Cardiac muscle cell (in vitro differentiated cells and primary cell): ENCODE data around the gene FANCI. TPM values are rescaled to one million over a fixed set of nuclear protein-coding genes. Genes with fewer than 3 reads are reported as not detected.

ENCODE experiments used
- DNase-seq, 2 donors: peaks; one replicate each; pipeline versions ENCODE4 v3.0.0 to v3.0.0-alpha.2; 2010 to 2017; ENCODE audit warnings: low read depth in 1 of 2, low spot score in 1 of 2
- H3K27ac ChIP-seq: fragments of 200-600 bp; sonication (generic); 2 replicates; pipeline ENCODE4 v1.5.1; 2016
- H3K27me3 ChIP-seq: fragments of 200-600 bp; sonication (generic); 2 replicates; pipeline ENCODE4 v1.6.0; 2016; ENCODE audit warnings: control low read depth
- H3K36me3 ChIP-seq: fragments of 200-600 bp; sonication (generic); 2 replicates; pipeline ENCODE4 v1.5.1; 2016; ENCODE audit warnings: control low read depth
- H3K4me1 ChIP-seq: fragments of 200-600 bp; sonication (generic); 2 replicates; pipeline ENCODE4 v1.8.1; 2017; ENCODE audit warnings: low read depth, mild to moderate bottlenecking, mixed run types
- H3K4me3 ChIP-seq: fragments of 200-600 bp; sonication (generic); 2 replicates; pipeline ENCODE4 v1.5.1; 2016; ENCODE audit warnings: mild to moderate bottlenecking
- H3K9me3 ChIP-seq: fragments of 200-600 bp; sonication (generic); 2 replicates; pipeline ENCODE4 v1.5.1; 2017; ENCODE audit warnings: low read depth, mild to moderate bottlenecking, control low read depth
- CTCF ChIP-seq: IDR thresholded peaks from 2 replicates; pipeline ENCODE4 v1.5.1; 2012; ENCODE audit warnings: low read depth, mild to moderate bottlenecking, low read length
- polyA plus RNA-seq: library from polyadenylated mRNA; unstranded; fragments of >200 nt; fragmentation: Nextera tagmentation; extraction: Ambion mirVana; gene quantifications from 2 replicates; pipeline ENCODE4 v1.2.1, GENCODE V29; 2016
- total RNA-seq: library from RNA; depleted of rRNA; stranded (reverse); fragments of >200 nt; gene quantifications from 2 replicates; pipeline ENCODE4 v1.2.3, GENCODE V29; 2016

Gene FANCI
- total and polyA plus RNA-seq, 2 experiments from 2014 or later = 13.3 to 22.8 TPM

- Histone ChIP-seq H3K36me3 (peaks cover 15% of the 10 kb centered on the region), H3K27me3 (no peaks in the 10 kb centered on the region)
Measured at GRCh38 chr15:89293012-89293411, 49.2 kb downstream of the FANCI start.

GRCh38 chr15:89299896-89300295 lies 56.1 kb downstream of the FANCI start:
- TF ChIP-seq CTCF = peak; percentile 39
- H3K9me3 ChIP-seq = no peaks in the 10 kb centered on the region
- no peaks in the 10 kb centered on the region for H3K27me3 ChIP-seq
- H3K4me1 ChIP-seq = no peaks in the 10 kb centered on the region
- no peak overlapping the region for H3K4me3 ChIP-seq
- no peak overlapping the region for H3K27ac ChIP-seq
- DNase-seq = peak; percentile 8 to 65
- no peaks in the 10 kb centered on the region for H3K36me3 ChIP-seq

More at GRCh38 chr15:89293012-89293411, 49.2 kb downstream of the FANCI start:
- no peak for TF ChIP-seq CTCF
- no peak for DNase-seq
- Histone ChIP-seq H3K27ac (no peak overlapping the region), H3K4me1 (no peaks in the 10 kb centered on the region), H3K4me3 (no peak overlapping the region), H3K9me3 (no peaks in the 10 kb centered on the region)

GRCh38 chr15:89301304-89302089 lies 57.7 kb downstream of the FANCI start:
- no peak for TF ChIP-seq CTCF
- Histone ChIP-seq H3K9me3 (no peaks in the 10 kb centered on the region), H3K27me3 (no peaks in the 10 kb centered on the region), H3K4me3 (no peak overlapping the region), H3K4me1 (no peaks in the 10 kb centered on the region), H3K27ac (no peak overlapping the region), H3K36me3 (no peaks in the 10 kb centered on the region)
- no peak for DNase-seq

- no peaks in the 10 kb centered on the region for H3K4me1 ChIP-seq
- H3K36me3 ChIP-seq = no peaks in the 10 kb centered on the region
- H3K27me3 ChIP-seq = no peaks in the 10 kb centered on the region
- no peak overlapping the region for H3K27ac ChIP-seq
- no peaks in the 10 kb centered on the region for H3K9me3 ChIP-seq
- DNase-seq = no peak
- no peak for TF ChIP-seq CTCF
- H3K4me3 ChIP-seq = no peak overlapping the region
Measured at GRCh38 chr15:89303986-89304385, 60.2 kb downstream of the FANCI start.

GRCh38 chr15:89305395-89305794 lies 61.6 kb downstream of the FANCI start:
- Histone ChIP-seq H3K4me3 (no peak overlapping the region), H3K27ac (no peak overlapping the region), H3K27me3 (no peaks in the 10 kb centered on the region), H3K9me3 (no peaks in the 10 kb centered on the region), H3K36me3 (no peaks in the 10 kb centered on the region), H3K4me1 (no peaks in the 10 kb centered on the region)
- DNase-seq = no peak
- TF ChIP-seq CTCF = no peak
